Retinal pigment epithelial cell (primary cell): Measurements from ENCODE around the gene CRK.

ENCODE experiments used
- DNase-seq: peaks from one replicate; pipeline ENCODE4 v3.0.0-alpha.2; 2010; ENCODE audit warnings: low read depth
- H3K4me3 ChIP-seq: 2 replicates; pipeline ENCODE4 v1.5.1; 2011; ENCODE audit warnings: mild to moderate bottlenecking, low read length, control low read depth, moderate library complexity
- CTCF ChIP-seq: conservative IDR thresholded peaks from 2 replicates; pipeline ENCODE4 v1.5.1; 2011; ENCODE audit warnings: low read depth, low read length, control low read depth, inconsistent platforms

CRK gene

GRCh38 chr17:1485423-1486376, 29.7 kb upstream of the CRK start:
- no peak for DNase-seq
- no peak for TF ChIP-seq CTCF
- H3K4me3 ChIP-seq, result peak overlapping the region; percentile 50

- no peak for DNase-seq
- peak overlapping the region; percentile 50 for H3K4me3 ChIP-seq
These were observed 28.8 kb upstream of the CRK start for GRCh38 chr17:1484676-1485422.

GRCh38 chr17:1484060-1484535, 28.1 kb upstream of the CRK start:
- TF ChIP-seq CTCF, result no peak
- H3K4me3 ChIP-seq, result no peak overlapping the region
- DNase-seq, result no peak

More at GRCh38 chr17:1484676-1485422, 28.8 kb upstream of the CRK start:
- TF ChIP-seq CTCF, result peak; percentile 19

GRCh38 chr17:1482680-1483079, 26.6 kb upstream of the CRK start:
- TF ChIP-seq CTCF, result no peak
- no peak overlapping the region for H3K4me3 ChIP-seq
- no peak for DNase-seq

- TF ChIP-seq CTCF, result no peak
- H3K4me3 ChIP-seq, result no peak overlapping the region
- no peak for DNase-seq
These were observed 25.7 kb upstream of the CRK start for GRCh38 chr17:1481736-1482135.

GRCh38 chr17:1480747-1481465, 24.9 kb upstream of the CRK start:
- no peak overlapping the region for H3K4me3 ChIP-seq
- no peak for TF ChIP-seq CTCF
- no peak for DNase-seq
